Superior temporal gyrus (tissue), 1 donor: Measurements from ENCODE around the gene MVP.
"Not testable (repeated sequence)": the region's sequence is repeated elsewhere in the genome, so short reads cannot be mapped to it uniquely, and the experiment has no call there.

Experiments used
- DNase-seq: peaks from one replicate; pipeline ENCODE4 v3.0.0-alpha.2; 2016; ENCODE audit errors: extremely low spot score

MVP gene

GRCh38 chr16:29815032-29815721 is 5.1 kb upstream of the MVP start:
- peak; percentile 12 for DNase-seq

GRCh38 chr16:29815793-29816693 is 4.2 kb upstream of the MVP start, which contains the start of gene PAGR1:
Gene PAGR1 (plus strand): TSS chr16:29816152. CDS start chr16:29816526, 374 bp downstream.
- peak; percentile 100 for DNase-seq

GRCh38 chr16:29816694-29817441 is 3.4 kb upstream of the MVP start:
- peak; percentile 19 for DNase-seq

- no peak for DNase-seq
Observed at GRCh38 chr16:29818082-29818481, 2.2 kb upstream of the MVP start.

GRCh38 chr16:29819506-29819905 is 756 bp upstream of the MVP start:
- DNase-seq = no peak

- DNase-seq = no peak
Observed at GRCh38 chr16:29820730-29821642, 724 bp downstream of the MVP start.

GRCh38 chr16:29821643-29822115 is 1.4 kb downstream of the MVP start:
- DNase-seq = no peak

- no peak for DNase-seq
Observed at GRCh38 chr16:29824589-29825144, 4.4 kb downstream of the MVP start.

- peak; percentile 61 for DNase-seq
Observed at GRCh38 chr16:29825145-29826044, 5.1 kb downstream of the MVP start.

- DNase-seq = no peak
Observed at GRCh38 chr16:29826342-29826695, 6.1 kb downstream of the MVP start.

- no peak for DNase-seq
Observed at GRCh38 chr16:29830774-29831173, 10.5 kb downstream of the MVP start.

- DNase-seq = no peak
Observed at GRCh38 chr16:29831490-29831889, 11.2 kb downstream of the MVP start.

GRCh38 chr16:29833219-29833618 is 13.0 kb downstream of the MVP start:
- not testable (repeated sequence) for DNase-seq

- DNase-seq = no peak
Observed at GRCh38 chr16:29834079-29834478, 13.8 kb downstream of the MVP start.

- no peak for DNase-seq
Observed at GRCh38 chr16:29835926-29836325, 15.7 kb downstream of the MVP start.

- DNase-seq = no peak
Observed at GRCh38 chr16:29836623-29837022, 16.4 kb downstream of the MVP start.

- no peak for DNase-seq
Observed at GRCh38 chr16:29837841-29838240, 17.6 kb downstream of the MVP start.

- no peak for DNase-seq
Observed at GRCh38 chr16:29839822-29840221, 19.6 kb downstream of the MVP start.

- no peak for DNase-seq
Observed at GRCh38 chr16:29840240-29840639, 20.0 kb downstream of the MVP start.

GRCh38 chr16:29841631-29842030 is 21.4 kb downstream of the MVP start:
- DNase-seq = no peak
